ENCODE data around the gene NEMP1.

The NEMP1 gene

GRCh38 chr12:57098546-57098945, 20.0 kb upstream of the NEMP1 start:
- no peak overlapping the region for H3K4me3 ChIP-seq (replicated peaks in 1 of 2; ENCODE audit: low read depth in 2 of 2, low read length in 2 of 2)
- DNase-seq (ENCODE audit: low read depth in 2 of 2), result no peak
- TF ChIP-seq, protein P1, sequence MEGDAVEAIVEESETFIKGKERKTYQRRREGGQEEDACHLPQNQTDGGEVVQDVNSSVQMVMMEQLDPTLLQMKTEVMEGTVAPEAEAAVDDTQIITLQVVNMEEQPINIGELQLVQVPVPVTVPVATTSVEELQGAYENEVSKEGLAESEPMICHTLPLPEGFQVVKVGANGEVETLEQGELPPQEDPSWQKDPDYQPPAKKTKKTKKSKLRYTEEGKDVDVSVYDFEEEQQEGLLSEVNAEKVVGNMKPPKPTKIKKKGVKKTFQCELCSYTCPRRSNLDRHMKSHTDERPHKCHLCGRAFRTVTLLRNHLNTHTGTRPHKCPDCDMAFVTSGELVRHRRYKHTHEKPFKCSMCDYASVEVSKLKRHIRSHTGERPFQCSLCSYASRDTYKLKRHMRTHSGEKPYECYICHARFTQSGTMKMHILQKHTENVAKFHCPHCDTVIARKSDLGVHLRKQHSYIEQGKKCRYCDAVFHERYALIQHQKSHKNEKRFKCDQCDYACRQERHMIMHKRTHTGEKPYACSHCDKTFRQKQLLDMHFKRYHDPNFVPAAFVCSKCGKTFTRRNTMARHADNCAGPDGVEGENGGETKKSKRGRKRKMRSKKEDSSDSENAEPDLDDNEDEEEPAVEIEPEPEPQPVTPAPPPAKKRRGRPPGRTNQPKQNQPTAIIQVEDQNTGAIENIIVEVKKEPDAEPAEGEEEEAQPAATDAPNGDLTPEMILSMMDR (IDR thresholded peaks at IDR 0.05; ENCODE audit: low read depth, low read length), result no peak

GRCh38 chr12:57097554-57097835, 18.9 kb upstream of the NEMP1 start:
- H3K4me3 ChIP-seq (replicated peaks in 1 of 2; ENCODE audit: low read depth in 2 of 2, low read length in 2 of 2), result no peak overlapping the region
- DNase-seq (ENCODE audit: low read depth in 2 of 2), result no peak
- TF ChIP-seq, protein P1 (IDR thresholded peaks at IDR 0.05; ENCODE audit: low read depth, low read length), result no peak

DNA sequence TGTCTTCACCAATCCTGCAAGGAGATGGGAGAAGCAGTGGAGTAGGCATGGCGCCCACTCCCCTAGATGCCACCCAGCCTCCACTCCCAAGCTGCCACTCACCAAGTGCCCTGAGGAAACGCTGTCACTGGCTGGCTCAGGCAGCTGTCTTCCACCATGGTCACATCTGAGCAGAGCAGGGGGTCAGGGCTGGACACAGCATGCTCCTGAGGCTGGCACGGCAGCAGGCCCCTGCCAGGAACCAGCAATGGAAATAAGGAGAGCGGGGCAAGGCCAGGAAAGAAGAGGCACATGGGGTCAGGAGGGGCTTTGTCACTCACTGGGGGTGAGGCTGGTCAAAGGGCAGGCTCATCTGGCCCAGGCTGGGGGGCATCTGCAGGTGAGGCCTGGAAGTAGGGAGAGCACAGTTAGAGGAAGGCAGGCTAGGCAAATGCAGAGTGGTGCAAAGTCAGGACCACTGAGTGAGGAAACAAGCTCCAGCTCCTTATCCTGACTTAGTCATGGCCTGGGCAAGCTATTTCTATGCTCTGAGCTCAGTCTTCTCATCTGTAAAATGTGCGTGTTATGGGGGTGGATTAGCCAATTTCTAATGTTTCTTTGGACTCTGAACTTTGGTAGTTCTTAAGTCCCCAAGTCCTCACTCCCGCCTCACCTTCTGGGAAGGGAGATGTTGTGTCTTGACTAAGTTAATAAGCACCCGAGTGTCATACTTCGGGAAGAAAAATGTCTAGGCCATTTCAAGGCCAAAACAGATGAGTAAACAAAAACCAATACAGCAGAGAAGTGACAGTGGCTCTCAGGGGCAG, 18.4 kb upstream of the NEMP1 start:
- TF ChIP-seq, protein P1 (IDR thresholded peaks at IDR 0.05; ENCODE audit: low read depth, low read length), result no peak
- no peak overlapping the region for H3K4me3 ChIP-seq (replicated peaks in 1 of 2; ENCODE audit: low read depth in 2 of 2, low read length in 2 of 2)
- DNase-seq (ENCODE audit: low read depth in 2 of 2), result no peak

- H3K4me3 ChIP-seq (replicated peaks in 1 of 2; ENCODE audit: low read depth in 2 of 2, low read length in 2 of 2), result no peak overlapping the region
- peak in 1 of 2 donors; percentile 41 for DNase-seq (ENCODE audit: low read depth in 2 of 2)
- TF ChIP-seq, protein P1 (IDR thresholded peaks at IDR 0.05; ENCODE audit: low read depth, low read length), result no peak
Measured at GRCh38 chr12:57096099-57096572, 17.5 kb upstream of the NEMP1 start.

DNA sequence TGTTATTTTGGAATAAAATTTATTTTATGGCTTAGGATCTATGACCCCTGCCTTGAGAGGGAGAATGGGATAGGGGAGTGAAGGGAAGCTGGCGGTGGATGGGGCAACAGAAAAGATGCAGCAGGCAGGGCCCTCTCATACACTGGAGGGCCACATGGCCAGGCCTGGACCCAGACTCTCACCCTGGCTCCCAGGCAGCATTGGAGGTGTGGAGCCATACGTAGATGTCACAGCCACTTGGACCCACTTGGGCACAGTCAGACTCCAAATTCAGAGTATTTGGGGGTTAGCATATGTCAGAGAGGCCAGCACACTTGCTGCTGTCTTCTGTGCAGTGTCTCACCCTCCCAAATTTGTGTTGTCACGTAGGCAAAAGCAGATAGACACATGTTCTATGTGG, 16.8 kb upstream of the NEMP1 start:
- H3K4me3 ChIP-seq (replicated peaks in 1 of 2; ENCODE audit: low read depth in 2 of 2, low read length in 2 of 2), result no peak overlapping the region
- TF ChIP-seq, protein P1 (IDR thresholded peaks at IDR 0.05; ENCODE audit: low read depth, low read length), result no peak
- DNase-seq (ENCODE audit: low read depth in 2 of 2), result no peak

DNA sequence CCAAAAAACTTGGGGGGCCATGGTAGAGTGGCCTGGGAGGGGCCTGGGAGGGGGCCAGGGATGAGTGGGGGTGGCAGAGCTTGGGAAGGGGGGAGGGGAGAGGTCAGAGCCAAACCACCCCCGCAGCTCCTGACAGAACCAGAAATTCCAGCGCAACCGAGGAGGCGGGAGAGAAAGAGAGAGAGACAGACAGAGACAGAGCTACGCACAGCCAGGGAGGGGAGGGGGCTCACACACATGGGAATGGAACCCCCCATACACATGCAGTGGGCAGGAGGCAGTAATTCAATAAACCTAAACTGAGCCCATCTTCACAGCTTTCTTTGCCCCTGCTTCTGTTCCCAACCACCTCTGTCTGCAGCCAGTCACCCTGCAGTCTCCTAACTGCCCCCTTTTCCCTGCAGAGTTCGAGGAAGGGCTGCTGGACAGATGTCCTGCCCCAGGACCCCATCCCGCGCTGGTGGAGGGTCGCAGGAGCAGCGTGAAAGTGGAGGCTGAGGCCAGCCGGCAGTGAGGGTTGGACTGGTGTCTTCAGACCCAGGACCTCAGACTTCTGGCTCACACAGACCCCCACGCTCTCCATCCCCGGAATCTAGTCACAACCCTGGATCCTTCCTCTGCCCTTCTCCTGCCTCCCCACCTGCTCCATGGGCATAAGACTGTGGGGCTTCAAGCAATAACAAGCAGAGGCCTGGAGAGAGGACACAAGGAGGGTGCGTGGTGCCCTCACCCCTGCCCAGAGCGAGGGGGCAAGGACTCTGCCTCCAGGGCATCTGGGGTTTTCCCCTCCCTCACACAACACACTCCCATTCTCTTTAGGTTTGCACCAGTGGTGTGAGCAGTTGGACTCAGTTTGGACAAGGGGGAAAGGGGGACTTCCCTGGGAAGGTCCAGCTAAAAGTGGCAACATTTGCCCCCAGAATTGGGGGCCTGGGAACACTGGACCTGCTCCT, 15.9 kb upstream of the NEMP1 start:
- H3K4me3 ChIP-seq (replicated peaks in 1 of 2; ENCODE audit: low read depth in 2 of 2, low read length in 2 of 2), result no peak overlapping the region
- TF ChIP-seq, protein P1 (IDR thresholded peaks at IDR 0.05; ENCODE audit: low read depth, low read length), result no peak
- peak in 1 of 2 donors; percentile 15 for DNase-seq (ENCODE audit: low read depth in 2 of 2)
